ENCODE results near the gene SLC10A7.

Gene SLC10A7

DNA sequence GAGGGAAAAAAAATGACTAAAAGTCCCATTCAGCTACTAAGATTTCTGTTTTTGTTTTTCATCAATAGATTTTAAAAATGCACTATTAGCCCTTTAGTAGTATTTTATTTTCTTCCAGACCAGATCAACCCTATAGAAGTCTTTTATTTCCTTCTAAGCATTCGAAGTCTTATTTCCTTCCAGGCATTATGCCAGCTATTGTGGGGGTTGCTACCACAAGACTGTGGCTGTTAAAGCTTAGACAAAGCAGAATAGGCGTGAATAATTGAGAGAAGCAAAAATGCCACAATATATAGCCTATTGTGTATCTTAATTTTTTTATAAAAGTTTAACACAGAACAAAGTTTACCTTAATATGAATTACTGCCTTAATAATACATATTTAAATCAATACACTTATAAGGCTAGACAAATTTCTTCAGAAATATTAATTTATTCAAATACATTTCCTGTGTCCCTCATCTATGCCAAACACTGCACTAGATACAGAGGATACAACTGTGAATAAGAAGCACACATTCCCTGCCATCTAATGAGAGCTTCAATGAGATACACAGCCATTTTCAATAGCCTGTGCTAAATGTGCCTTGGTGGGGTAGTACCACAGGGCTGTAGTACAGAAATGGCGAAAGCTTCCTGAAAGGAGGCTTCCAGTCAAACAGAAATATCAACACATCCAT lies 33.1 kb downstream of the SLC10A7 start:
- H2AFZ ChIP-seq (ENCODE audit: low read length): no peak overlapping the region
- H3K4me3 ChIP-seq (ENCODE audit: low read depth, low read length, poor library complexity, severe bottlenecking): no peak overlapping the region
- H3K9me2 ChIP-seq (ENCODE audit: low read depth, low read length): no peaks in the 10 kb centered on the region
- no peak overlapping the region for H3K9ac ChIP-seq (ENCODE audit: low read length)
- H4K20me1 ChIP-seq (ENCODE audit: insufficient read depth, low read length): no peaks in the 10 kb centered on the region
- no peaks in the 10 kb centered on the region for H3K9me3 ChIP-seq (ENCODE audit: low read length)
- TF ChIP-seq, protein P1, sequence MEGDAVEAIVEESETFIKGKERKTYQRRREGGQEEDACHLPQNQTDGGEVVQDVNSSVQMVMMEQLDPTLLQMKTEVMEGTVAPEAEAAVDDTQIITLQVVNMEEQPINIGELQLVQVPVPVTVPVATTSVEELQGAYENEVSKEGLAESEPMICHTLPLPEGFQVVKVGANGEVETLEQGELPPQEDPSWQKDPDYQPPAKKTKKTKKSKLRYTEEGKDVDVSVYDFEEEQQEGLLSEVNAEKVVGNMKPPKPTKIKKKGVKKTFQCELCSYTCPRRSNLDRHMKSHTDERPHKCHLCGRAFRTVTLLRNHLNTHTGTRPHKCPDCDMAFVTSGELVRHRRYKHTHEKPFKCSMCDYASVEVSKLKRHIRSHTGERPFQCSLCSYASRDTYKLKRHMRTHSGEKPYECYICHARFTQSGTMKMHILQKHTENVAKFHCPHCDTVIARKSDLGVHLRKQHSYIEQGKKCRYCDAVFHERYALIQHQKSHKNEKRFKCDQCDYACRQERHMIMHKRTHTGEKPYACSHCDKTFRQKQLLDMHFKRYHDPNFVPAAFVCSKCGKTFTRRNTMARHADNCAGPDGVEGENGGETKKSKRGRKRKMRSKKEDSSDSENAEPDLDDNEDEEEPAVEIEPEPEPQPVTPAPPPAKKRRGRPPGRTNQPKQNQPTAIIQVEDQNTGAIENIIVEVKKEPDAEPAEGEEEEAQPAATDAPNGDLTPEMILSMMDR (IDR thresholded peaks at IDR 0.05; ENCODE audit: low read length): no peak
- no peak for TF ChIP-seq EZH2 (IDR thresholded peaks at IDR 0.05; ENCODE audit: borderline replicate concordance, low read length)
- no peak overlapping the region for H3K4me2 ChIP-seq (ENCODE audit: low read length)
- H3K4me1 ChIP-seq (ENCODE audit: insufficient read depth, low read length, severe bottlenecking): no peaks in the 10 kb centered on the region
- no peak overlapping the region for H3K27ac ChIP-seq (ENCODE audit: low read depth, low read length, poor library complexity, severe bottlenecking)
- H3K79me2 ChIP-seq (ENCODE audit: insufficient read depth, low read length): no peaks in the 10 kb centered on the region
- H3K27me3 ChIP-seq (ENCODE audit: insufficient read depth, low read length): no peaks in the 10 kb centered on the region
- H3F3A ChIP-seq (ENCODE audit: insufficient read depth, low read length): no peaks in the 10 kb centered on the region
- no peaks in the 10 kb centered on the region for H3K36me3 ChIP-seq (ENCODE audit: insufficient read depth, low read length)

DNA sequence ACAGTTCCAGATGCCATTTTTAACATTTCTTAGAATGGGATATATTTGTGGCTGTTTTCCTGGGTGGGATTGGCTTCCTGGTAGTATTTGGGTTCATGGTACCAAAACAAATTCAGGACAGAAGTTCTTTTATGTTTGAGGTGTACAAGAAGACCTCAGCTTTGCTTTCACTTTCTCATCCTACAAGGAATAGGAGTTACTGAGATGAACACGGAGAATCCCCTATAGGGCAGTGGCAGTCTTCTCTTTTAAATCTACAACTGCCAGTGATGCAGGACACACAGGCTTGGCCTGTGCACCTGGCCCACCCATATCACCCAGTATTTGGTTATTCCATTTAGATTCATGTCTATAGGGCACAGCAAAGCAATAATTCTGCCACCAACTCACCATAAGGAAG lies 35.2 kb downstream of the SLC10A7 start:
- H3K27ac ChIP-seq (ENCODE audit: low read depth, low read length, poor library complexity, severe bottlenecking): no peak overlapping the region
- no peak overlapping the region for H2AFZ ChIP-seq (ENCODE audit: low read length)

DNA sequence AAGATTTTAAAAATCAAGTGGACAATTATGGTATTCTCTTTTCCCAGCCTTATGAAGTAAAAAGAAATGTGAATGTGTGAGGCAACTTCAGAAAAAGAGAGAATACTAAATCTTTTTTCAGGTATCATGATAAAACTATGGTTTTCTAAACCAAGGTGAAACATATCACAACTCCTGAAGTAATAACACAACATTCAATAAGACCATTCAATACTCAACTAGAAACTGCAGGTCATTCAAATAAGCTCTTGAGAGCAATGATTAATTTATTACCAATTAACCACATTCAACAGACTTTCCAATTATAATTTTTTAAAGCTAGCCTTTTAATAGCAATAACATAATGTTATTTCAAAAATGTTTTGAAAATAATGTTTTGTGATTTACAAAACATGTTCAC lies 35.8 kb downstream of the SLC10A7 start:
- Histone ChIP-seq H3K79me2 (ENCODE audit: insufficient read depth, low read length) (no peaks in the 10 kb centered on the region), H3K4me1 (ENCODE audit: insufficient read depth, low read length, severe bottlenecking) (no peaks in the 10 kb centered on the region), H3K9me2 (ENCODE audit: low read depth, low read length) (no peaks in the 10 kb centered on the region), H2AFZ (ENCODE audit: low read length) (no peak overlapping the region), H3K9ac (ENCODE audit: low read length) (no peak overlapping the region), H3K9me3 (ENCODE audit: low read length) (peaks cover 5% of the 10 kb centered on the region), H3K4me2 (ENCODE audit: low read length) (no peak overlapping the region), H3K27me3 (ENCODE audit: insufficient read depth, low read length) (no peaks in the 10 kb centered on the region), H3K36me3 (ENCODE audit: insufficient read depth, low read length) (peaks cover 5% of the 10 kb centered on the region; the same call in 1 of the 2 replicates), H3F3A (ENCODE audit: insufficient read depth, low read length) (no peaks in the 10 kb centered on the region), H3K4me3 (ENCODE audit: low read depth, low read length, poor library complexity, severe bottlenecking) (no peak overlapping the region), H3K27ac (ENCODE audit: low read depth, low read length, poor library complexity, severe bottlenecking) (no peak overlapping the region), H4K20me1 (ENCODE audit: insufficient read depth, low read length) (no peaks in the 10 kb centered on the region)
- TF ChIP-seq EZH2 (IDR thresholded peaks at IDR 0.05; ENCODE audit: borderline replicate concordance, low read length): no peak
- TF ChIP-seq, protein P1 (IDR thresholded peaks at IDR 0.05; ENCODE audit: low read length): no peak

More for the DNA sequence above, 35.2 kb downstream of the SLC10A7 start:
- Histone ChIP-seq H3K4me1 (ENCODE audit: insufficient read depth, low read length, severe bottlenecking) (no peaks in the 10 kb centered on the region), H3K4me2 (ENCODE audit: low read length) (no peak overlapping the region), H3K9me3 (ENCODE audit: low read length) (peaks cover 5% of the 10 kb centered on the region), H3K9me2 (ENCODE audit: low read depth, low read length) (no peaks in the 10 kb centered on the region), H3F3A (ENCODE audit: insufficient read depth, low read length) (no peaks in the 10 kb centered on the region), H3K79me2 (ENCODE audit: insufficient read depth, low read length) (no peaks in the 10 kb centered on the region), H3K9ac (ENCODE audit: low read length) (no peak overlapping the region), H4K20me1 (ENCODE audit: insufficient read depth, low read length) (no peaks in the 10 kb centered on the region), H3K4me3 (ENCODE audit: low read depth, low read length, poor library complexity, severe bottlenecking) (no peak overlapping the region), H3K27me3 (ENCODE audit: insufficient read depth, low read length) (no peaks in the 10 kb centered on the region), H3K36me3 (ENCODE audit: insufficient read depth, low read length) (peaks cover 5% of the 10 kb centered on the region; the same call in 1 of the 2 replicates)
- TF ChIP-seq EZH2 (IDR thresholded peaks at IDR 0.05; ENCODE audit: borderline replicate concordance, low read length): no peak
- TF ChIP-seq, protein P1 (IDR thresholded peaks at IDR 0.05; ENCODE audit: low read length): no peak

Data from OCI-LY1 (cell line).